GM18951 (cell line): ENCODE results near the gene CD47.

Source experiments
- POLR2A ChIP-seq: IDR thresholded peaks from 4 replicates; pipeline ENCODE4 v1.6.1; 2011; ENCODE audit warnings: mild to moderate bottlenecking; ENCODE audit not compliant: insufficient read length, insufficient read depth; ENCODE audit errors: extremely low read depth
- in situ Hi-C: fragments of 300-500 bp; cut with MboI; formaldehyde crosslinking; loops from one replicate; pipeline ENCODE4 v1.12.0; 2022; ENCODE audit warnings: low sequenced_read_pairs, mixed read lengths, inconsistent platforms; ENCODE audit not compliant: unreplicated experiment

CD47 gene

DNA sequence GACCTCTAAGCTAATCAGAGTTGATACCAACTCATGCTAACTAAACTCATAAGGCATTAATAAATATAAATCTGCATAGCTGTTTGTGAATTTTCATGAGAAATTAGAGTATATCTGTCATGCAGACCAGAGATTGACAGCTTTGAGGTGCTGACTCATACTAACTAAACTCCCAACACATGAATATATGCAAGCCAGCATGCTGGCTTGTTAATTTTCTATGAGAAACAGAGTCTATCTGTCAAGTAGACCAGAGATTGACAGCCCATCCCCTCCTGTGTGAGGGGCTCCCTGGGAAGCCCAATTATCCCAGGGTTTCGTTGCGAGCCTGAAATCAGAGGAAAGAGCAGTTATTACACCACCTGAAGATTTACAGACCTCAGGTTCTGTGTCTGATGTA is 69.3 kb downstream of the CD47 start:
- no peak for TF ChIP-seq POLR2A
- in situ Hi-C loops = no loop called here

DNA sequence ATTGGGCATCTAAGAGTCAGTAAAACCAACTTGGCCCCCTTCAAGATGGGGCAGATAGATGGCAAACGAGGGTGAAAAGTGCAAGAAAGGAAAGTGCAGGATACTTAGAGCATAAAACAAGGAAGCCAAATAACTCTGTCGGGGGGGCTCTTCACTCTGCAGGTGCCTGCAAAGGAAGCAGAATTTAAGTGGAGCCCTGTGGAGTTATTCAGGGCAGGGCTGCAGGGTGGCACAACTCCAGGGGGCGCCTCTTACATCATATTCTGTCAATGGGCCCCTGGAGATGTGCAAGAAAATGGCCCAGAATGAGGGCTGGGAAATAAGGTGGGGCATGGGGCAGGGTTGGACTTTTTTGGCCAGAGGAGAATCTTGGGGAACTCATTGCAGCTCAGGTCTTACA is 69.7 kb downstream of the CD47 start:
- TF ChIP-seq POLR2A = no peak
- in situ Hi-C loops = no loop called here

DNA sequence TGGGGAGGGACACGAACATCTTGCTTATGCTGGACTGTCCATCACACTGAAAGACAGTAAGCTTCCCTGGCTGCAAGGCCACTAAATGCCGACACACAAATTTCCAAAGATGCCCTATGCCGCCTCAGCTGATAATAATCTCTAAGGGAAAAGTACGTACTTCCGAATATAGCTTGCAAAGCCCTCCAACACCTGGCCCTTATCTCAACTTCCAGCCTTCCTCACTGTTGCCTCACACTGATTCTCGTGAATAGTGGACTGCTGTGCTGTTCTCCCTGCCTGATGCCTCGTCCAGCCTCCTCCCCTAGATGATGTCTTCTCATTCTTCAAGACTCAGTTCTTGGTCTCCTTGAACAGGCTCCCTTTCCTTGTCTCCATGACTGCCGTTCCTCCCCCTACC is 72.3 kb downstream of the CD47 start:
- no peak for TF ChIP-seq POLR2A
- in situ Hi-C loops = no loop called here

DNA sequence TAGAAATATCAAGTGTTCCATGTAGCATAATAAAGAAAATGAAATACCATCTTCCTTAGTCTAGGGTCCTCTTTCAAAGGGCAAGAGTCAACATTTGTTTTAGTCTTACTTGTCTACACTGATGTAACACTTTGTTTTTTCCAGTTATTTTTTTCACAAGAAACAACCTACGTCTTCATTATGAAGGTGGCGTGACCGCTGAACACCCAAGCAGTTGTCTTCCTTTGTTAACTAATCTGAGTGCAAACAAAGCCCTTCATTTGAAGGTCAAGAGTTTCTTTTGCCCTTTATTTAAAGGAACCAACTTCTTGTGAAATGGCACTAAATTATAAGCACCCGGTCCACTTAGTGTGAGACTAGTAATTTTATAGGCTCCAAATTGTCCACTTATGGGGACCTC is 73.2 kb downstream of the CD47 start:
- in situ Hi-C loops = no loop called here
- no peak for TF ChIP-seq POLR2A

DNA sequence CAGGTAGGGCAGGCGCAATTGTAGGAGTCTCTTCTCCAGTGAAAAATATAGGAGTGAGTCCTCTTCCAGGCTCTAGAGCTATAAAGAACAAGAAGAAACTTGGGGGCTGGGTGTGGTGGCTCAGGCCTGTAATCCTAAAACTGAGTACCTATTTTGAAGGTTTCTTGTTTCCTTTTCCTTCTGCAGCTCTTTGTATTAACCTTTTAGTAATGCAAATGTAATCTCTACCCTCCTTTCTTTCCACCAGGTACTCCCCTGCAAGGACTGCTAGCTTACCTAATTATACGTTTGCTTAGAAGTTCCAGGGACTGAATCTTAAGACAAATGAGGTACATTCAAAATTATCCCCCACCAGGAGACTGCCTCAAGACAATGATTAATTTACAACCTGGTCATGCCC is 75.9 kb downstream of the CD47 start:
- in situ Hi-C loops = no loop called here
- no peak for TF ChIP-seq POLR2A

DNA sequence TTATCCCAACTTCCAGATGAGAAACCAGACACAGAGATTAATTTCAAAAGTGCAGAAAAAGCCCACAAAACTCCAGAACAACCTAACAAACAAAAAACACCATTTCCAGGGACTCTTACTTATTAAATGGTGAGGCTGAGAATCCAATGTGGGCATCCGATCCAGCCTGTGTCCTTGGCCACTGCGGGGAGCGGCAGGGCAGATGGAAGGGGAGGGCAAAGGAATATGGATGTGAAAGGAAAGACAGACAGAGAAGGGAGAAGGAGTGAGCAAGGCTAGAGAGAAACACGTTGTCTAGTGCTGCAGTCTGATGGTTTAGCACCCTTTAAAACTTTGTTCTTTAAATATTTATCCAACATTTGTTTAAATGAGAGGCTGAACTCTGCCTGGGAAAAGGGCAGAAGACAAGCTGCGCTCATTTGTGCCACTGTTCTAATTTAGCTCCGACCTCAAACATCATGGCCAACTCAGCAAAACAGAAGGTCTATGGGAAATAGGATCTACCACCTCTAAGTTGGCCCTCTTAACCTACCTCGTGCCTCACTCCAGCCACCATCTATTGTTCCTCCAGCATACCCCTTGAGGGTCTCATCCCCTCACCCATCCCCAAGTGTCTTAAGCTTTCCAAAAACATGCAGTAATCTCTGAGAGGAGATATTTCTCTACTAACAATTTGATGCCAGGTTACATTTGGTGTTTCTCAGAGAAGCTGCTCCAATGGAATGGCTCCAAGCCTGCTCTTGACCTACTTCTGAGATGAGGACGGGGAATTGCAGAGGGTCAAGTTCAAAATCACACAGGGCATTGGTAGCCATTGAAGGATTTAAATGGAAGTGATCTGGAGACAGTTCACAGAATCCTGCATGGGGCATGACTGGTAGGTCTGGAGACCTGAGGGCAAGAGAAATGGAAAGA is 77.4 kb downstream of the CD47 start:
- TF ChIP-seq POLR2A = no peak
- in situ Hi-C loops = no loop called here

DNA sequence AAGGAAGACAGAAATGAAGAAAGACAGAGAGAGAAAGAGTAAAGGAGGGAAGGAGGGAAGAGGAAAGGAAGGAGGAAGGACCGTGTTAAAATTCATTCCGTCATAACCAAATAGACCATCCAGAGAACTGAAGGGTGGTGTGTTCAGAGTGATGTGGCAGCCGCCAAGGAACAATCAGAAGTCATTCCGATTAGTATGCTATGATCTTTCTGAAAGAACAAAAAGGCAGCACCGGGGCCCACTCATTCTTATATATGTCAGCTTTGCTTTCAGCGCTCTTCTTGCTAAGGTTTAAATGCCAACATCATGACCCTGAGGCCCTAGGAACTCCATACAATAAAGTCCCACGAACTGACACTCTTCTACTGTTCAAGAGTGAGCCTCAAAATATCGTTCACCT is 78.5 kb downstream of the CD47 start:
- in situ Hi-C loops = no loop called here
- TF ChIP-seq POLR2A = no peak

DNA sequence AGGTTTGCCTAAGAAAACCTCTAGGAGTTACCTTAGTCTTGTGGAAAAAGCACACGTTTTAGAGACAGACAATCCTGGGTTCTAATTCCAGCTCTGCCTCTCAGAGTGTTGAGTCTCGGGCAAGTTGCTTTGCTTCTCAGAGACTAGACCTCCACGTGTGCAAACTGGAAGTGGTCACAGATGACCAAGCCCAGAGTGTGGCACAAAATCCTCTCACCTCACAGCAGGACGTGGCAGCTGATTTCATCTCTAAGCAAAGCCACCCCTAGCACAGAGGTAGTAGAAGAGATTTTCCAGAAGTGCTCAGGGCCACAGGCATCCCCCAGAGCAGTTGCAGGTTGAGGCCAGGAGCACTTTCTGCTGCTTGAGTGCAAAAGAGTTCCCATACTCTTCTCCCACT is 79.2 kb downstream of the CD47 start:
- TF ChIP-seq POLR2A = no peak
- in situ Hi-C loops = no loop called here

DNA sequence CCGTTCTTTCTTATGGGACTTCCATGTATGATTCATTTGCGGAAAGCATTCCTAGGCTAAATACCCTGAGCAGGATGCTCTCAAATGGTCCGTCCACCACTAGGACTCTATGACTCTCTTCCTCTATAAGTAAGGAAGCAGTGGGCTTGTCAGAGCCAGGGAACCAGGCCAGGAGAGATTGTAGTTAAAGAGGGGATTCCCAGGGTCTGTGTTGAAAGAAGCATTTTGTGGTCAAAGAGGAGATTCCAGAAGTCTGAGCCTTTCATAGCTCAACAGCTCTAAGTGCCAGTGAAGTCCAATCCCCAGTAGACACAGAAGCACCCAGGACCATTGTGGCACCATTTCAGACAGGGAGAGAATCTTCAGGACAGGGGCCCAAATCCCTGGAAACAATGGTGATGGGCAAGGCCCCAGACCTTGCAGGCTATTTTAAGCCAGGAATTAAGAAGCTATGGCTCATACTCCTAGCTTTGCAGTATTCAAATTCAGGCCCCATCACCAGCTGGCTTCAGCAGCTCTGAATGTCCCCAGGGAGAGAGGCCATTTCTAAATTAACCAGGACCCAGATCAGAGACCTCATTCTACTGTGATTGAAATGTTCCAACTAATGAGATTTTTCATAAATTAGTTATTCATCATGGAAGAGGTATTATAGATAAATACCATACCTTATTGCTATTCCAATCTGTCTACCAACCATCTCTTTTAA is 81.7 kb downstream of the CD47 start:
- no peak for TF ChIP-seq POLR2A
- in situ Hi-C loops = no loop called here

DNA sequence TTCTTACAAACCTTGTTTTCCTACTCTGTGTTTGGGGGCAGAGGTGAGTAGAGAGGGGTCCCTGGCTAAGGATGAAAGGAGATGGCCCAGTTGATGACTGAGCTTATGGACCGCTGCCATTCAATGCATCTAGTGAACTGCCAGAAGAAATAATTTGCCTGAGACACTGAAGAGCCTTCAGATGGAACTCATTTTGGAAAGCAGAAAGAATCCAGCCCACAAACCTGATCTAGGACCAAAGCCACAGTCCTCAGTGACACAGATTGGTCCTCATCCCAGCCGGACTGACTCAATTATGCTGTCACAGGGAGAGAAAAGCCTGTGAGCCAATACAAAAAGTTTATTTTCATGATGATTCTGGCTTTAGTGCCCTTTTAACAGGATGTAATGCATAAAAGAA is 82.7 kb downstream of the CD47 start:
- in situ Hi-C loops = no loop called here
- no peak for TF ChIP-seq POLR2A

DNA sequence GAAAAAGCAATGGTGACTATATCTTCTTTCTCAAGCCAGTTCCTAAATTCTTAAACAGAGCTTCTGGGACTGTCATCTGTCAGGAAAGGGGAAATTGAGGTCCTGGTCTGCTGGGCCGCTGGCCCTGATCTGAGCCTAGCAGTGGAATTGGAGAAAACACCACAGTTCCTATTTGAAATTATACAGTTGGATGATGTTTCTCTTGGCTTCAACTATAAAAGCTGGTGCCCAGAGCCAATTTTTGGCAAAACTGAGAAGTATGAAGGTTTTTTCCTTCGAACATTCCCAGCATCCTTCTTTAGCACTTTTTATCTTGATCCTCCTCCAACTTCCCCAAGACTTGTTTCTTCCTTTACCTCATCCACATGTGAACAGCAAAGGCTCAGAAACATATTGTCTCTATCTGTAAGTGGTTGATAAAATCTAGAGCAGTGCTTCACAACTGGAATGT is 83.9 kb downstream of the CD47 start:
- in situ Hi-C loops = no loop called here
- no peak for TF ChIP-seq POLR2A

DNA sequence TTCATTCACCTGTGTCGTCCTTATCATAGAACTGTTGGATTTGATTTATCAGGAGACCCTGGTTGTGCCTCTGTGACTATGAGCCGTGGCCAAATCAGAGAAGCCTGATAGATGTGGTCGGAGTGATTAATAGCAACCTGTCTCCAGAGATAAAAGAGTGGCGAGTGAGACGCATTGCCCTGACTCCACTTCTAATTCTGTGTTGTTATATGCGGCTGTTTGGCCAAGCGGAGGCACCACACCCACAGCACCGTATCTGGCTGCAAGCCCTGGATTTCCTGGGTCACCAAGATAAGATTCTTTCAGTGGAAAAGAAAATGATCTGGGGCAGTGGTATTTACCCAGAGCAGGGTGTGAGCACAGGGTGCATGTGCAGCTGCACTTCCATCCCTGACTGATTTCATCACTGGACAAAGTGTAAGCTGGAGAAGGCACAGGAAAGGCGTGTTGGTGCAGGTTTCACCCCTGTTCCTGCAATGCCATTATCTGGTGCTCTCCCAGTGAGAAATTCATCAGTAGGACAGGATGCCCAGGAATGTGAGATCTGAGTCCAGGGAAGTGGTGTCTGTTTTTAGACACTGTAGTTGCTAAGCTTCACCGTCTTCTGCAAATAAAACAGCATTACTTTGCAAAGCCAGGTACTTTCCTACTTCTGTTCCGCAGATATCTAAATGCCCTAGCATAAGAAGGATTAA is 84.6 kb downstream of the CD47 start:
- TF ChIP-seq POLR2A = no peak
- in situ Hi-C loops = no loop called here

DNA sequence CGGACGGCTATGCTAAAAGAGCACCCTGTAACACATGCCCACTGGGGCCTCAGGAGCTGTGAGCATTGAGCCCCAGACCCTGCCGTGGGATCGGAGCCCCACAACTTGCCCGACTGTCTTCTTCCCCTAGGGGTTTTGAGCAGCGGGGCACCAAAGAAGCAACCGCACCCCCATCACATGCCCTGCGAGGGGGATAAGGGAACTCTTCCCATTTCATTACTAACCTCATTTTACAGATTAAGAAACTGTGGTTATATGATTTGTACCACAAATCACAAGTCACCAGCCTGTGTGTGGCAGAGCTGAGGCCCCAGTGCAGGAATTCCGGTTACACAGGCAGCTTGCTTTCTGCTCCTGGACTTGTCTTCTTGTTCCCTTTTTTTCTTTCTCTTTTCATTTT is 86.2 kb downstream of the CD47 start:
- no peak for TF ChIP-seq POLR2A
- in situ Hi-C loops = no loop called here

DNA sequence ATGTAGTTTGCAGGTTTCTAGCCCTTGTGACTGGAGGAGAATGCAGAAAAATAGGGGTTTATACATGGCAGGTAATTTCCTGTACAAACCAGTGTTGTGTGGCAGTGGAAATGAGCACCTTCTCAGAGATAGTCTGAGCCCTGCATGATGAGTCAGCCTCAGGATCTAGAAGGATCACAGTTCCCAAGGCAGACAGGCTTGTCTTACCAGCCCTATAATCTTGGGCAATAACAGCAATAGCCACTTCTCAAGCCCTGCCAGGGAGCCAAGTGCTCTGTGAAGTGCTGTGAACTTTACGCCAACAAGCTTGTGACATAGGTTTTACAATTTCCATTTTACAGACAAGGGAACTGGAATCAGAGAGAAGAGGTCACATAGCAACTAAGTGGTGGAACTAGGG is 89.4 kb downstream of the CD47 start:
- no peak for TF ChIP-seq POLR2A
- in situ Hi-C loops = no loop called here

DNA sequence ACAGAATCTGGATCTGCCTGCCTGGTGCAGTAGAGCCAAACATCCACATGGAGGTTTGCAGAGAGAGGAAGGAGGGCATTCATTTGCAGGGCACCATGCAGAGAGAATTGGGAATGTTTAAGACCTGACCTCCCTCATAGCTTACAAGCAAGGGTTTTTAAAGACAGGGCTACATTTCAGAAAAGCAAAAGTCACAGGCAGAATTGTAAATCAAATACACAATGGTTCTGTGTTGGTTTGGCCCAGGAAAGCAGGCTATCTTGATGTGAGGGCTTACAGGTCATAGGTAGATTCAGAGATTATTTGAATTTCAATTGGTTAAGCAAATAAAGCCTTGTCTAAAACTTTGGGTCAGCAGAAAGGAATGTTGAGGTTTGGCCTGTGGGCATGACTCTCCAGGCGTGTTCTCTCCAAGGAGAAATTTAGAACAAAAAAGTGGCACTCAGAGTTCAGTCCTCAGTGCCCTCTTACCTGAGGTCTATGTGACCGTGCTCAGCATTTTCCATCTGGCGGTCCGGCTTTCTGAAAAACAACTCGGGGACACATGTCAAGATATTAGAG is 91.5 kb downstream of the CD47 start:
- in situ Hi-C loops = no loop called here
- no peak for TF ChIP-seq POLR2A
